Right atrium auricular region (tissue), 2 donors: Measurements from ENCODE around the gene CHRND. TPM values are rescaled to one million over a fixed set of nuclear protein-coding genes. Genes with fewer than 3 reads are reported as not detected.

Source experiments
- DNase-seq: peaks from one replicate; pipeline ENCODE4 v3.0.0-alpha.2; 2019; ENCODE audit warnings: low spot score
- H3K27ac ChIP-seq, 2 donors: fragments of 200-600 bp; sonication (generic); 1 replicate in 1 of 2; 2 replicates in 1 of 2; pipeline ENCODE4 v1.5.1; 2016 to 2019
- H3K27me3 ChIP-seq, 2 donors: fragments of 200-600 bp; sonication (generic); one replicate each; pipeline versions ENCODE4 v1.5.1 to v1.6.0; 2017 to 2019
- H3K36me3 ChIP-seq: fragments of 200-600 bp; sonication (generic); one replicate; pipeline ENCODE4 v1.5.1; 2016
- H3K4me1 ChIP-seq, 2 donors: fragments of 200-600 bp; sonication (generic); one replicate each; pipeline versions ENCODE4 v1.5.1 to v1.6.0; 2017 to 2019
- H3K4me3 ChIP-seq, 2 donors: fragments of 200-600 bp; sonication (generic); 1 replicate in 1 of 2; 2 replicates in 1 of 2; pipeline ENCODE4 v1.5.1; 2017 to 2019; ENCODE audit warnings: mild to moderate bottlenecking in 1 of 2, moderate library complexity in 1 of 2
- H3K9me3 ChIP-seq, 2 donors: fragments of 200-600 bp; sonication (generic); one replicate each; pipeline ENCODE4 v1.5.1; 2019
- CTCF ChIP-seq, 2 donors: fragments of 200-600 bp; sonication (generic); IDR thresholded peaks; one replicate each; pipeline ENCODE4 v1.5.1; 2019; ENCODE audit warnings: antibody characterized with exemption in 2 of 2
- total RNA-seq, 2 donors: library from RNA; depleted of rRNA; stranded (reverse); fragments of >200 nt; gene quantifications; one replicate each; pipeline ENCODE4 v1.1.0, GENCODE V29; 2016

Gene CHRND
- total RNA-seq, 2 donors from 2014 or later: 0.19 TPM; not detected in 1

- no peak for DNase-seq
- Histone ChIP-seq H3K27me3 (peaks cover 0 to 20% of the 10 kb centered on the region in 2 donors), H3K4me1 (peaks cover 0 to 47% of the 10 kb centered on the region in 2 donors), H3K4me3 (no peak overlapping the region), H3K27ac (no peak overlapping the region), H3K36me3 (no peaks in the 10 kb centered on the region), H3K9me3 (no peaks in the 10 kb centered on the region)
- TF ChIP-seq CTCF (IDR thresholded peaks at IDR 0.05): no peak
Observed at GRCh38 chr2:232524771-232525170, 1.2 kb upstream of the CHRND start.

GRCh38 chr2:232525199-232525598 lies 761 bp upstream of the CHRND start:
- Histone ChIP-seq H3K36me3 (no peaks in the 10 kb centered on the region), H3K27ac (no peak overlapping the region), H3K27me3 (peaks cover 0 to 20% of the 10 kb centered on the region in 2 donors), H3K4me3 (no peak overlapping the region), H3K9me3 (no peaks in the 10 kb centered on the region), H3K4me1 (peaks cover 0 to 47% of the 10 kb centered on the region in 2 donors)
- DNase-seq: no peak
- TF ChIP-seq CTCF (IDR thresholded peaks at IDR 0.05): no peak

- Histone ChIP-seq H3K27ac (peak overlapping the region; percentile 26 to 29), H3K27me3 (peaks cover 0 to 19% of the 10 kb centered on the region in 2 donors), H3K4me1 (peaks cover 0 to 47% of the 10 kb centered on the region in 2 donors), H3K9me3 (no peaks in the 10 kb centered on the region), H3K36me3 (no peaks in the 10 kb centered on the region), H3K4me3 (no peak overlapping the region)
- no peak for TF ChIP-seq CTCF (IDR thresholded peaks at IDR 0.05)
- DNase-seq: no peak
Observed at GRCh38 chr2:232526372-232526941, 497 bp downstream of the CHRND start.

GRCh38 chr2:232527905-232528470 lies 2.0 kb downstream of the CHRND start:
- peaks cover 0 to 34% of the 10 kb centered on the region in 2 donors for H3K4me1 ChIP-seq
- peaks cover 0 to 7% of the 10 kb centered on the region in 2 donors for H3K27me3 ChIP-seq
- H3K4me3 ChIP-seq: no peak overlapping the region
- TF ChIP-seq CTCF (IDR thresholded peaks at IDR 0.05): no peak
- no peak overlapping the region for H3K27ac ChIP-seq
- no peaks in the 10 kb centered on the region for H3K36me3 ChIP-seq
- DNase-seq: no peak
- no peaks in the 10 kb centered on the region for H3K9me3 ChIP-seq

- H3K4me1 ChIP-seq: peaks cover 0 to 27% of the 10 kb centered on the region in 2 donors
- no peak overlapping the region for H3K27ac ChIP-seq
- H3K9me3 ChIP-seq: no peaks in the 10 kb centered on the region
- no peak for DNase-seq
- H3K36me3 ChIP-seq: no peaks in the 10 kb centered on the region
- no peaks in the 10 kb centered on the region for H3K27me3 ChIP-seq
- H3K4me3 ChIP-seq: no peak overlapping the region
- no peak for TF ChIP-seq CTCF (IDR thresholded peaks at IDR 0.05)
Observed at GRCh38 chr2:232528746-232529460, 2.9 kb downstream of the CHRND start.
